GM23338 (cell line): ENCODE results near the gene PHOX2B. TPM values are rescaled to one million over a fixed set of nuclear protein-coding genes. Genes with fewer than 3 reads are reported as not detected.

ENCODE experiments used
- ATAC-seq: fragments of 200-7000 bp; cut with Tn5 transposase; 3 replicates; pipeline ENCODE4 v1.9.1; 2020
- DNase-seq: peaks from one replicate; pipeline ENCODE4 v3.0.0-alpha.2; 2015; ENCODE audit warnings: low spot score
- H2AFZ ChIP-seq: fragments of 200-600 bp; sonication (generic); 2 replicates; pipeline ENCODE4 v1.8.0; 2016; ENCODE audit warnings: antibody characterized with exemption, mild to moderate bottlenecking, moderate library complexity
- H3F3A ChIP-seq: fragments of 200-600 bp; sonication (generic); replicated peaks from 2 replicates; pipeline ENCODE4 v1.8.0; 2017; ENCODE audit warnings: antibody characterized with exemption, mixed run types, low read depth
- H3K27ac ChIP-seq: fragments of 200-600 bp; sonication (generic); 2 replicates; pipeline ENCODE4 v1.6.1; 2016; ENCODE audit warnings: low read depth
- H3K27me3 ChIP-seq: fragments of 200-600 bp; sonication (generic); 2 replicates; pipeline ENCODE4 v1.8.0; 2016; ENCODE audit warnings: mild to moderate bottlenecking, mixed run types, moderate library complexity; ENCODE audit not compliant: insufficient read depth
- H3K36me3 ChIP-seq: fragments of 200-600 bp; sonication (generic); 2 replicates; pipeline ENCODE4 v1.8.0; 2016; ENCODE audit warnings: mild to moderate bottlenecking; ENCODE audit not compliant: insufficient read depth
- H3K4me1 ChIP-seq: fragments of 200-600 bp; sonication (generic); 2 replicates; pipeline ENCODE4 v1.8.0; 2016; ENCODE audit warnings: mild to moderate bottlenecking, moderate library complexity; ENCODE audit not compliant: insufficient read depth
- H3K4me2 ChIP-seq: fragments of 200-600 bp; sonication (generic); 2 replicates; pipeline ENCODE4 v1.7.1; 2017; ENCODE audit warnings: mixed run types
- H3K4me3 ChIP-seq: fragments of 200-600 bp; sonication (generic); 2 replicates; pipeline ENCODE4 v1.6.1; 2016; ENCODE audit warnings: mixed run types
- H3K79me2 ChIP-seq: fragments of 200-600 bp; sonication (generic); replicated peaks from 2 replicates; pipeline ENCODE4 v1.8.0; 2017; ENCODE audit warnings: mild to moderate bottlenecking; ENCODE audit not compliant: insufficient read depth
- H3K9me2 ChIP-seq: fragments of 200-600 bp; sonication (generic); 2 replicates; pipeline ENCODE4 v1.8.0; 2017; ENCODE audit not compliant: insufficient read depth
- H4K20me1 ChIP-seq: fragments of 200-600 bp; sonication (generic); replicated peaks from 2 replicates; pipeline ENCODE4 v1.8.0; 2017; ENCODE audit warnings: mild to moderate bottlenecking; ENCODE audit not compliant: insufficient read depth
- H3K27ac Mint-ChIP-seq: 2 replicates; pipeline ENCODE4 v1.8.0; 2020; ENCODE audit warnings: inconsistent platforms, mild to moderate bottlenecking, moderate library complexity, mixed read lengths
- H3K27me3 Mint-ChIP-seq: 3 replicates; pipeline ENCODE4 v1.8.0; 2022; ENCODE audit warnings: low read depth, mild to moderate bottlenecking, moderate library complexity, mixed read lengths, inconsistent platforms; ENCODE audit not compliant: insufficient read depth, poor library complexity
- H3K36me3 Mint-ChIP-seq: 3 replicates; pipeline ENCODE4 v1.8.0; 2021; ENCODE audit warnings: low read depth, mild to moderate bottlenecking, inconsistent platforms, moderate library complexity, mixed read lengths
- H3K4me1 Mint-ChIP-seq: 3 replicates; pipeline ENCODE4 v1.8.0; 2020; ENCODE audit warnings: mild to moderate bottlenecking, inconsistent platforms, mixed read lengths
- H3K4me3 Mint-ChIP-seq: 3 replicates; pipeline ENCODE4 v1.8.0; 2021; ENCODE audit warnings: moderate library complexity, mild to moderate bottlenecking, inconsistent platforms, mixed read lengths
- H3K9me3 Mint-ChIP-seq: 3 replicates; pipeline ENCODE4 v1.8.0; 2020; ENCODE audit warnings: moderate library complexity, mild to moderate bottlenecking, inconsistent platforms, mixed read lengths
- EZH2 ChIP-seq: fragments of 200-600 bp; sonication (generic); IDR thresholded peaks from one replicate; pipeline ENCODE4 v1.8.0; 2017; ENCODE audit warnings: antibody characterized with exemption, mild to moderate bottlenecking, low read depth; ENCODE audit not compliant: unreplicated experiment
- EZH2phosphoT487 ChIP-seq: fragments of 200-600 bp; sonication (generic); IDR thresholded peaks from one replicate; pipeline ENCODE4 v1.8.1; 2018; ENCODE audit warnings: antibody characterized with exemption; ENCODE audit not compliant: unreplicated experiment
- JUNB ChIP-seq: IDR thresholded peaks from one replicate; pipeline ENCODE4 v1.6.1; 2016; ENCODE audit warnings: antibody characterized with exemption; ENCODE audit not compliant: unreplicated experiment
- NANOG ChIP-seq: IDR thresholded peaks from 2 replicates; pipeline ENCODE4 v1.6.1; 2016; ENCODE audit warnings: antibody characterized with exemption, borderline replicate concordance
- ZNF114 ChIP-seq: fragments of 250-450 bp; sonication (Bioruptor Pico); IDR thresholded peaks from 2 replicates; pipeline ENCODE4 v1.5.0; 2020; ENCODE audit warnings: mild to moderate bottlenecking, moderate library complexity
- polyA plus RNA-seq: library from polyadenylated mRNA; unstranded; fragments of >200 nt; fragmentation: Nextera tagmentation; extraction: Ambion mirVana; gene quantifications from 2 replicates; pipeline ENCODE4 v1.2.1, GENCODE V29; 2016
- total RNA-seq: library from RNA; depleted of rRNA; stranded (reverse); fragments of >200 nt; shearing (Covaris generic); gene quantifications from 2 replicates; pipeline ENCODE4 v1.2.3, GENCODE V29; 2014
- TF ChIP-seq, protein P1 (sequence below): IDR thresholded peaks from 2 replicates; pipeline ENCODE4 v1.6.1; 2016; ENCODE audit warnings: antibody characterized with exemption
- TF ChIP-seq, protein P2 (sequence below): fragments of 250-450 bp; sonication (Bioruptor Pico); IDR thresholded peaks from 2 replicates; pipeline ENCODE4 v1.5.0; 2020; ENCODE audit warnings: mild to moderate bottlenecking, moderate library complexity

Gene PHOX2B
- total and polyA plus RNA-seq, 2 experiments from 2014 or later, result not detected

GRCh38 chr4:41750626-41751448 is 2.3 kb upstream of the PHOX2B start:
- H3K4me2 ChIP-seq, result peak overlapping the region; percentile 88
- no peaks in the 10 kb centered on the region for H3K36me3 Mint-ChIP-seq
- H3K27ac Mint-ChIP-seq, result no peak overlapping the region
- peaks cover 98% of the 10 kb centered on the region for H3K27me3 Mint-ChIP-seq
- peak; percentile 57 for TF ChIP-seq EZH2
- no peak for TF ChIP-seq NANOG
- TF ChIP-seq, protein P1, sequence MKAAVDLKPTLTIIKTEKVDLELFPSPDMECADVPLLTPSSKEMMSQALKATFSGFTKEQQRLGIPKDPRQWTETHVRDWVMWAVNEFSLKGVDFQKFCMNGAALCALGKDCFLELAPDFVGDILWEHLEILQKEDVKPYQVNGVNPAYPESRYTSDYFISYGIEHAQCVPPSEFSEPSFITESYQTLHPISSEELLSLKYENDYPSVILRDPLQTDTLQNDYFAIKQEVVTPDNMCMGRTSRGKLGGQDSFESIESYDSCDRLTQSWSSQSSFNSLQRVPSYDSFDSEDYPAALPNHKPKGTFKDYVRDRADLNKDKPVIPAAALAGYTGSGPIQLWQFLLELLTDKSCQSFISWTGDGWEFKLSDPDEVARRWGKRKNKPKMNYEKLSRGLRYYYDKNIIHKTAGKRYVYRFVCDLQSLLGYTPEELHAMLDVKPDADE, result no peak
- peak; percentile 28 for TF ChIP-seq EZH2phosphoT487
- H3K36me3 ChIP-seq, result no peaks in the 10 kb centered on the region
- H3K9me3 Mint-ChIP-seq, result peaks cover 3% of the 10 kb centered on the region; the same call in 1 of the 3 replicates
- peak overlapping the region; percentile 83 for H2AFZ ChIP-seq
- peaks cover 31% of the 10 kb centered on the region for H4K20me1 ChIP-seq
- peak overlapping the region; percentile 73 for H3K4me3 Mint-ChIP-seq
- peaks cover 57% of the 10 kb centered on the region for H3K4me1 Mint-ChIP-seq
- ATAC-seq (peak; percentile 57), DNase-seq (peak; percentile 70)
- peak overlapping the region; percentile 65 for H3K4me3 ChIP-seq
- peaks cover 100% of the 10 kb centered on the region for H3K27me3 ChIP-seq
- no peaks in the 10 kb centered on the region; the same call in 1 of the 2 replicates for H3K9me2 ChIP-seq
- peaks cover 74% of the 10 kb centered on the region for H3K4me1 ChIP-seq
- H3K79me2 ChIP-seq, result no peaks in the 10 kb centered on the region
- peaks cover 25% of the 10 kb centered on the region for H3F3A ChIP-seq
- no peak overlapping the region for H3K27ac ChIP-seq

- Histone ChIP-seq H3K79me2 (no peaks in the 10 kb centered on the region), H3K27me3 (peaks cover 100% of the 10 kb centered on the region), H3K4me2 (peak overlapping the region; percentile 88), H3F3A (peaks cover 25% of the 10 kb centered on the region), H3K27ac (no peak overlapping the region), H4K20me1 (peaks cover 31% of the 10 kb centered on the region), H2AFZ (no peak overlapping the region), H3K9me2 (no peaks in the 10 kb centered on the region), H3K4me1 (peaks cover 72% of the 10 kb centered on the region), H3K36me3 (no peaks in the 10 kb centered on the region), H3K4me3 (peak overlapping the region; percentile 65)
- H3K4me1 Mint-ChIP-seq, result peaks cover 53% of the 10 kb centered on the region
- peaks cover 97% of the 10 kb centered on the region for H3K27me3 Mint-ChIP-seq
- ATAC-seq (no peak), DNase-seq (peak; percentile 21)
- no peaks in the 10 kb centered on the region; the same call in 2 of the 3 replicates for H3K36me3 Mint-ChIP-seq
- peak overlapping the region; percentile 73 for H3K4me3 Mint-ChIP-seq
- TF ChIP-seq JUNB (no peak), EZH2 (peak; percentile 98), NANOG (no peak), ZNF114 (CRISPR knock-in tag) (no peak), EZH2phosphoT487 (peak; percentile 87)
- TF ChIP-seq, protein P2, sequence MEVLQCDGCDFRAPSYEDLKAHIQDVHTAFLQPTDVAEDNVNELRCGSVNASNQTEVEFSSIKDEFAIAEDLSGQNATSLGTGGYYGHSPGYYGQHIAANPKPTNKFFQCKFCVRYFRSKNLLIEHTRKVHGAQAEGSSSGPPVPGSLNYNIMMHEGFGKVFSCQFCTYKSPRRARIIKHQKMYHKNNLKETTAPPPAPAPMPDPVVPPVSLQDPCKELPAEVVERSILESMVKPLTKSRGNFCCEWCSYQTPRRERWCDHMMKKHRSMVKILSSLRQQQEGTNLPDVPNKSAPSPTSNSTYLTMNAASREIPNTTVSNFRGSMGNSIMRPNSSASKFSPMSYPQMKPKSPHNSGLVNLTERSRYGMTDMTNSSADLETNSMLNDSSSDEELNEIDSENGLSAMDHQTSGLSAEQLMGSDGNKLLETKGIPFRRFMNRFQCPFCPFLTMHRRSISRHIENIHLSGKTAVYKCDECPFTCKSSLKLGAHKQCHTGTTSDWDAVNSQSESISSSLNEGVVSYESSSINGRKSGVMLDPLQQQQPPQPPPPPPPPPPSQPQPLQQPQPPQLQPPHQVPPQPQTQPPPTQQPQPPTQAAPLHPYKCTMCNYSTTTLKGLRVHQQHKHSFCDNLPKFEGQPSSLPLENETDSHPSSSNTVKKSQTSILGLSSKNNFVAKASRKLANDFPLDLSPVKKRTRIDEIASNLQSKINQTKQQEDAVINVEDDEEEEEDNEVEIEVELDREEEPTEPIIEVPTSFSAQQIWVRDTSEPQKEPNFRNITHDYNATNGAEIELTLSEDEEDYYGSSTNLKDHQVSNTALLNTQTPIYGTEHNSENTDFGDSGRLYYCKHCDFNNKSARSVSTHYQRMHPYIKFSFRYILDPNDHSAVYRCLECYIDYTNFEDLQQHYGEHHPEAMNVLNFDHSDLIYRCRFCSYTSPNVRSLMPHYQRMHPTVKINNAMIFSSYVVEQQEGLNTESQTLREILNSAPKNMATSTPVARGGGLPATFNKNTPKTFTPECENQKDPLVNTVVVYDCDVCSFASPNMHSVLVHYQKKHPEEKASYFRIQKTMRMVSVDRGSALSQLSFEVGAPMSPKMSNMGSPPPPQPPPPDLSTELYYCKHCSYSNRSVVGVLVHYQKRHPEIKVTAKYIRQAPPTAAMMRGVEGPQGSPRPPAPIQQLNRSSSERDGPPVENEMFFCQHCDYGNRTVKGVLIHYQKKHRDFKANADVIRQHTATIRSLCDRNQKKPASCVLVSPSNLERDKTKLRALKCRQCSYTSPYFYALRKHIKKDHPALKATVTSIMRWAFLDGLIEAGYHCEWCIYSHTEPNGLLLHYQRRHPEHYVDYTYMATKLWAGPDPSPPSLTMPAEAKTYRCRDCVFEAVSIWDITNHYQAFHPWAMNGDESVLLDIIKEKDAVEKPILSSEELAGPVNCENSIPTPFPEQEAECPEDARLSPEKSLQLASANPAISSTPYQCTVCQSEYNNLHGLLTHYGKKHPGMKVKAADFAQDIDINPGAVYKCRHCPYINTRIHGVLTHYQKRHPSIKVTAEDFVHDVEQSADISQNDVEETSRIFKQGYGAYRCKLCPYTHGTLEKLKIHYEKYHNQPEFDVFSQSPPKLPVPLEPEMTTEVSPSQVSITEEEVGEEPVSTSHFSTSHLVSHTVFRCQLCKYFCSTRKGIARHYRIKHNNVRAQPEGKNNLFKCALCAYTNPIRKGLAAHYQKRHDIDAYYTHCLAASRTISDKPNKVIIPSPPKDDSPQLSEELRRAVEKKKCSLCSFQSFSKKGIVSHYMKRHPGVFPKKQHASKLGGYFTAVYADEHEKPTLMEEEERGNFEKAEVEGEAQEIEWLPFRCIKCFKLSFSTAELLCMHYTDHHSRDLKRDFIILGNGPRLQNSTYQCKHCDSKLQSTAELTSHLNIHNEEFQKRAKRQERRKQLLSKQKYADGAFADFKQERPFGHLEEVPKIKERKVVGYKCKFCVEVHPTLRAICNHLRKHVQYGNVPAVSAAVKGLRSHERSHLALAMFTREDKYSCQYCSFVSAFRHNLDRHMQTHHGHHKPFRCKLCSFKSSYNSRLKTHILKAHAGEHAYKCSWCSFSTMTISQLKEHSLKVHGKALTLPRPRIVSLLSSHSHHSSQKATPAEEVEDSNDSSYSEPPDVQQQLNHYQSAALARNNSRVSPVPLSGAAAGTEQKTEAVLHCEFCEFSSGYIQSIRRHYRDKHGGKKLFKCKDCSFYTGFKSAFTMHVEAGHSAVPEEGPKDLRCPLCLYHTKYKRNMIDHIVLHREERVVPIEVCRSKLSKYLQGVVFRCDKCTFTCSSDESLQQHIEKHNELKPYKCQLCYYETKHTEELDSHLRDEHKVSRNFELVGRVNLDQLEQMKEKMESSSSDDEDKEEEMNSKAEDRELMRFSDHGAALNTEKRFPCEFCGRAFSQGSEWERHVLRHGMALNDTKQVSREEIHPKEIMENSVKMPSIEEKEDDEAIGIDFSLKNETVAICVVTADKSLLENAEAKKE (CRISPR knock-in tag), result no peak
- peaks cover 7% of the 10 kb centered on the region; the same call in 2 of the 3 replicates for H3K9me3 Mint-ChIP-seq
- H3K27ac Mint-ChIP-seq, result no peak overlapping the region
Measured at GRCh38 chr4:41750121-41750625, 1.6 kb upstream of the PHOX2B start.
